ENCODE data around the gene FOXI3.

Gene FOXI3

GRCh38 chr2:88481691-88482336 lies 29.3 kb upstream of the FOXI3 start:
- Histone ChIP-seq H3K27ac (no peak overlapping the region), H3K4me3 (no peak overlapping the region)
- no peak for TF ChIP-seq CTCF (IDR thresholded peaks at IDR 0.05)
- no peak for DNase-seq (ENCODE audit: low spot score)

GRCh38 chr2:88472811-88473210 lies 20.3 kb upstream of the FOXI3 start:
- no peak for DNase-seq (ENCODE audit: low spot score)
- Histone ChIP-seq H3K27ac (no peak overlapping the region), H3K4me3 (no peak overlapping the region)
- no peak for TF ChIP-seq CTCF (IDR thresholded peaks at IDR 0.05)

GRCh38 chr2:88471083-88471942 lies 18.8 kb upstream of the FOXI3 start:
- no peak for TF ChIP-seq CTCF (IDR thresholded peaks at IDR 0.05)
- no peak for DNase-seq (ENCODE audit: low spot score)
- Histone ChIP-seq H3K4me3 (no peak overlapping the region), H3K27ac (no peak overlapping the region)

GRCh38 chr2:88469202-88470114 lies 17.0 kb upstream of the FOXI3 start:
- Histone ChIP-seq H3K4me3 (no peak overlapping the region), H3K27ac (no peak overlapping the region)
- no peak for TF ChIP-seq CTCF (IDR thresholded peaks at IDR 0.05)
- no peak for DNase-seq (ENCODE audit: low spot score)

GRCh38 chr2:88464153-88464552 lies 11.7 kb upstream of the FOXI3 start:
- no peak overlapping the region for H3K4me3 ChIP-seq
- TF ChIP-seq CTCF (IDR thresholded peaks at IDR 0.05) = no peak
- H3K27ac ChIP-seq = no peak overlapping the region
- DNase-seq (ENCODE audit: low spot score) = no peak

- no peak for DNase-seq (ENCODE audit: low spot score)
- no peak for TF ChIP-seq CTCF (IDR thresholded peaks at IDR 0.05)
- Histone ChIP-seq H3K4me3 (no peak overlapping the region), H3K27ac (no peak overlapping the region)
These were observed 6.1 kb upstream of the FOXI3 start for GRCh38 chr2:88458633-88459032.

Data from coronary artery (tissue), 2 donors.